H9 (cell line): ENCODE measurements around the gene ERICH6B. TPM values are rescaled to one million over a fixed set of nuclear protein-coding genes. Genes with fewer than 3 reads are reported as not detected.

Source experiments
- DNase-seq: peaks from one replicate; pipeline ENCODE4 v3.0.0-alpha.2; 2017
- H2AFZ ChIP-seq: one replicate; pipeline ENCODE4 v1.6.1; 2013; ENCODE audit warnings: mild to moderate bottlenecking, low read length, control low read depth, moderate library complexity
- H2AK5ac ChIP-seq: 2 replicates; pipeline ENCODE4 v1.6.1; 2013; ENCODE audit warnings: low read length, control low read depth, mixed read lengths; ENCODE audit not compliant: insufficient read length
- H2BK120ac ChIP-seq: one replicate; pipeline ENCODE4 v1.6.1; 2013; ENCODE audit warnings: low read depth, mild to moderate bottlenecking, low read length, control low read depth, inconsistent platforms; ENCODE audit not compliant: poor library complexity, severe bottlenecking
- H2BK12ac ChIP-seq: 2 replicates; pipeline ENCODE4 v1.6.1; 2013; ENCODE audit warnings: low read length, control low read depth, mixed read lengths, low read depth; ENCODE audit not compliant: insufficient read length
- H2BK15ac ChIP-seq: 2 replicates; pipeline ENCODE4 v1.6.1; 2013; ENCODE audit warnings: low read depth, low read length, control low read depth
- H2BK20ac ChIP-seq: one replicate; pipeline ENCODE4 v1.6.1; 2013; ENCODE audit warnings: low read depth, mild to moderate bottlenecking, low read length, control low read depth, inconsistent platforms; ENCODE audit not compliant: poor library complexity, severe bottlenecking
- H2BK5ac ChIP-seq: 2 replicates; pipeline ENCODE4 v1.6.1; 2013; ENCODE audit warnings: low read length, control low read depth, mixed read lengths; ENCODE audit not compliant: insufficient read length
- H3K14ac ChIP-seq: 2 replicates; pipeline ENCODE4 v1.6.1; 2013; ENCODE audit warnings: low read length, control low read depth; ENCODE audit not compliant: insufficient read depth
- H3K18ac ChIP-seq: 2 replicates; pipeline ENCODE4 v1.6.1; 2013; ENCODE audit warnings: low read depth, mild to moderate bottlenecking, mixed read lengths, low read length, control low read depth; ENCODE audit not compliant: insufficient read length
- H3K23ac ChIP-seq: 2 replicates; pipeline ENCODE4 v1.6.1; 2013; ENCODE audit warnings: low read length, control low read depth, mixed read lengths, low read depth; ENCODE audit not compliant: insufficient read length
- H3K23me2 ChIP-seq: 2 replicates; pipeline ENCODE4 v1.6.1; 2013; ENCODE audit warnings: low read depth, mild to moderate bottlenecking, mixed read lengths, low read length, control low read depth; ENCODE audit not compliant: insufficient read length, poor library complexity, severe bottlenecking
- H3K27ac ChIP-seq: 2 replicates; pipeline ENCODE4 v1.5.1; 2013; ENCODE audit warnings: low read length, control low read depth, mixed read lengths, low read depth; ENCODE audit not compliant: insufficient read length
- H3K27me3 ChIP-seq: 2 replicates; pipeline ENCODE4 v1.6.1; 2013; ENCODE audit warnings: low read length, control low read depth, inconsistent platforms; ENCODE audit not compliant: insufficient read depth
- H3K4ac ChIP-seq: 2 replicates; pipeline ENCODE4 v1.6.1; 2013; ENCODE audit warnings: low read depth, mild to moderate bottlenecking, control low read depth, inconsistent platforms, low read length, moderate library complexity
- H3K4me1 ChIP-seq: 2 replicates; pipeline ENCODE4 v1.6.1; 2013; ENCODE audit warnings: low read length, control low read depth, inconsistent platforms; ENCODE audit not compliant: insufficient read depth
- H3K4me2 ChIP-seq: 2 replicates; pipeline ENCODE4 v1.6.1; 2013; ENCODE audit warnings: low read length, control low read depth, mixed read lengths; ENCODE audit not compliant: insufficient read length, insufficient read depth
- H3K56ac ChIP-seq: 2 replicates; pipeline ENCODE4 v1.6.1; 2013; ENCODE audit warnings: low read depth, mild to moderate bottlenecking, mixed read lengths, low read length, control low read depth; ENCODE audit not compliant: insufficient read length
- H3K79me1 ChIP-seq: 2 replicates; pipeline ENCODE4 v1.6.1; 2013; ENCODE audit warnings: low read depth, mild to moderate bottlenecking, moderate library complexity, low read length, control low read depth, inconsistent platforms; ENCODE audit not compliant: insufficient read depth, poor library complexity, severe bottlenecking
- H3K79me2 ChIP-seq: 2 replicates; pipeline ENCODE4 v1.6.1; 2013; ENCODE audit warnings: low read length, control low read depth, inconsistent platforms; ENCODE audit not compliant: insufficient read depth
- H3K9ac ChIP-seq: 2 replicates; pipeline ENCODE4 v1.6.1; 2013; ENCODE audit warnings: low read length, control low read depth, mixed read lengths; ENCODE audit not compliant: insufficient read length; ENCODE audit errors: extremely low read depth
- H3K9me3 ChIP-seq: one replicate; pipeline ENCODE4 v1.6.1; 2013; ENCODE audit warnings: low read depth, low read length, inconsistent platforms; ENCODE audit not compliant: control insufficient read depth
- H3T11ph ChIP-seq: one replicate; pipeline ENCODE4 v1.6.1; 2013; ENCODE audit warnings: mild to moderate bottlenecking, low read length, control low read depth, inconsistent platforms
- H4K20me1 ChIP-seq: one replicate; pipeline ENCODE4 v1.6.1; 2013; ENCODE audit not compliant: control insufficient read depth, insufficient read length, insufficient read depth
- H4K5ac ChIP-seq: 2 replicates; pipeline ENCODE4 v1.6.1; 2013; ENCODE audit warnings: low read depth, mild to moderate bottlenecking, mixed read lengths, low read length, control low read depth; ENCODE audit not compliant: insufficient read length
- H4K8ac ChIP-seq: replicated peaks from 2 replicates; pipeline ENCODE4 v1.6.1; 2013; ENCODE audit warnings: low read length, control low read depth, mixed read lengths, low read depth; ENCODE audit not compliant: insufficient read length
- H4K91ac ChIP-seq: 2 replicates; pipeline ENCODE4 v1.6.1; 2013; ENCODE audit warnings: low read depth, mild to moderate bottlenecking, moderate library complexity, mixed read lengths, low read length, control low read depth; ENCODE audit not compliant: insufficient read length
- H3K27ac Mint-ChIP-seq, 3 experiments: 2 replicates in 2 of 3; 3 replicates in 1 of 3; pipeline ENCODE4 v1.8.0; 2020 to 2021; ENCODE audit warnings: mixed read lengths in 3 of 3, mild to moderate bottlenecking in 1 of 3, moderate library complexity in 1 of 3
- H3K27me3 Mint-ChIP-seq: 2 replicates; pipeline ENCODE4 v1.8.0; 2021; ENCODE audit warnings: low read depth, mild to moderate bottlenecking, moderate library complexity, mixed read lengths
- H3K36me3 Mint-ChIP-seq, 3 experiments: 2 replicates in 2 of 3; 3 replicates in 1 of 3; pipeline ENCODE4 v1.8.0; 2020 to 2021; ENCODE audit warnings: low read depth in 3 of 3, mixed read lengths in 3 of 3; ENCODE audit not compliant: insufficient read depth in 1 of 3
- H3K4me1 Mint-ChIP-seq, 2 experiments: 2 replicates each; pipeline ENCODE4 v1.8.0; 2020; ENCODE audit warnings: mixed read lengths in 2 of 2
- H3K4me3 Mint-ChIP-seq, 2 experiments: 2 replicates in 1 of 2; 3 replicates in 1 of 2; pipeline ENCODE4 v1.8.0; 2020 to 2021; ENCODE audit warnings: mild to moderate bottlenecking in 2 of 2, mixed read lengths in 2 of 2, moderate library complexity in 1 of 2
- H3K9me3 Mint-ChIP-seq, 2 experiments: 2 replicates in 1 of 2; 3 replicates in 1 of 2; pipeline ENCODE4 v1.8.0; 2020; ENCODE audit warnings: mild to moderate bottlenecking in 2 of 2, mixed read lengths in 2 of 2, moderate library complexity in 1 of 2
- CTCF ChIP-seq: fragments of 200-600 bp; sonication (generic); conservative IDR thresholded peaks from 3 replicates; pipeline ENCODE4 v1.8.0; 2021; ENCODE audit warnings: antibody characterized with exemption, mild to moderate bottlenecking
- WGBS: extraction: QIAGEN DNeasy Blood & Tissue Kit; methylation state at CpG from one replicate; pipeline ENCODE4 v1.1.7; 2013; ENCODE audit warnings: missing lambda C conversion rate, low lambda C conversion rate, mixed read lengths; ENCODE audit not compliant: insufficient read length; ENCODE audit errors: extremely low coverage; 5-methylcytosine and 5-hydroxymethylcytosine counted together
- total RNA-seq: library from RNA; stranded (reverse); gene quantifications from 2 replicates; pipeline ENCODE4 v1.2.1, GENCODE V29; 2021

Gene ERICH6B
- total RNA-seq, 1 experiment from 2014 or later, result not detected

- no peak for TF ChIP-seq CTCF
- no peaks in the 10 kb centered on the region for H3K27me3 ChIP-seq
- no peak overlapping the region for H2AK5ac ChIP-seq
- WGBS, result no CpG with 5 or more reads among the region's 1 CpG
- Mint-ChIP-seq H3K36me3 (peaks cover 5 to 24% (median 21%) of the 10 kb centered on the region in 3 experiments; a peak in 6 of 7 replicates), H3K27ac (no peak overlapping the region), H3K9me3 (no peaks in the 10 kb centered on the region; a peak in 1 of 5 replicates), H3K4me3 (no peak overlapping the region), H3K27me3 (no peaks in the 10 kb centered on the region), H3K4me1 (no peaks in the 10 kb centered on the region)
- H3K4me2 ChIP-seq, result no peak overlapping the region
- H2BK15ac ChIP-seq, result no peak overlapping the region
- H3K23me2 ChIP-seq, result no peaks in the 10 kb centered on the region
- no peaks in the 10 kb centered on the region for H3K79me2 ChIP-seq
- DNase-seq, result no peak
- no peak overlapping the region for H2BK12ac ChIP-seq
- H3K9ac ChIP-seq, result no peak overlapping the region
- H3K4me1 ChIP-seq, result no peaks in the 10 kb centered on the region
- no peak overlapping the region for H3T11ph ChIP-seq
- no peaks in the 10 kb centered on the region for H4K20me1 ChIP-seq
- H3K27ac ChIP-seq, result no peak overlapping the region
- no peak overlapping the region for H3K4ac ChIP-seq
- H4K91ac ChIP-seq, result no peak overlapping the region
- no peaks in the 10 kb centered on the region for H3K9me3 ChIP-seq
- H3K56ac ChIP-seq, result no peak overlapping the region
- H2BK5ac ChIP-seq, result no peak overlapping the region
- H3K18ac ChIP-seq, result no peak overlapping the region
- no peak overlapping the region for H2BK20ac ChIP-seq
- H3K23ac ChIP-seq, result no peak overlapping the region
- no peaks in the 10 kb centered on the region for H3K79me1 ChIP-seq
- no peak overlapping the region for H2BK120ac ChIP-seq
- H4K8ac ChIP-seq, result no peak overlapping the region
- no peak overlapping the region for H3K14ac ChIP-seq
- no peak overlapping the region for H4K5ac ChIP-seq
- no peak overlapping the region for H2AFZ ChIP-seq
Measured at GRCh38 chr13:45537516-45537915, 78.0 kb downstream of the ERICH6B start.
